ENCODE measurements around the gene COPS6. TPM values are rescaled to one million over a fixed set of nuclear protein-coding genes. Genes with fewer than 3 reads are reported as not detected.

The COPS6 gene
- total RNA-seq, 1 experiment from 2014 or later: 182 TPM

DNA sequence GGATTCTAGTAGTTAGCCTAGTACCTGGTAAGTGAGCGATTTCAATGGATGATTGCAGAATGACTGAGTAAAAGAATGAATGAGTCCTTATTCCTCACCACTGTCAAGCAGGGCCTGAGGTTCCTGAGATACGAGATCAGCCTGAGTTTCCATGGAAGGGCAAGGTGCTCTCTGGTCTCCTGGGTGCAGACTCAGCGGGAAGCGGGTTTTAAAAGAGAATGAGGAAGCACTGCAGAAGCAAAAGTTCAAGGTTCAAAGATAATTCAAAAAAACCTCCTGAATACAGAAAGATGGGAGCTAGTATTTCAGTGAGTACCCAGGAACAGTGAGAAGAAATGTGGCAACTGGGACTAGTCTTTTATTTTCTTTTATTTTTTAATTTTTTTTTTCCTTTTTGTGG is 11.6 kb upstream of the COPS6 start:
- POLR2A ChIA-PET: interaction anchor here (0.5 to 0.6 kb wide), 2 partner anchors 82 to 204 kb away, joined by 3 to 6 read pairs; no protein-coding TSS in a partner anchor
- intact Hi-C loops (cut with micrococcal nuclease; ENCODE audit: unreplicated experiment): no loop called here
- in situ Hi-C loops (cut with HindIII; ENCODE audit: low pct_unique_long_range_greater_than_20kb, low sequenced_read_pairs): no loop called here

DNA sequence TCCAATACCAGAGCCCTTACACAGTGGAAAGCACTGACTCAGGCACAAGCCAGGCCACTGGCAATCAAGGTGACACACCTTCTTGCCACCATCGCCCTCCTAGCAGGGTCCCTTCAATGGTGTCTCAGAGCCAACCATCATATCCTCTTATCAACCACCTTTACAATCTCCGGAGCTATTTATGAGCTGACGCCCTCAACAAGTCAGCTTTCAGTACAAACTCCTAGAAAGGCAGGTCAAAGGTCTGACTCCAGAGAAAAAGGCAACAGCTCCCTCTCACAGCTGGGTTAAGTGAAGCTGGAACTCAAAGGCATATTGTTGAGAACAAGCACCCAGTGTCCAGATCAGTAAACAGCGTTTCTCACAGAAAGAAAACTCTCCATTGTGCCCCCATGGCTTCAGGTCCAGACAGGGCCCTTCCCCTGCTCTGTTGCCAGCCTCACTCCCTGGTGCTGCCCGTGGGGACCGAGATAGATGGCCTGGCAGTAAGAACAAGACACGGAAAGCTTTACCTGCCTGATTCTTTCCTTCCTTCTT is 9.7 kb upstream of the COPS6 start:
- Histone ChIP-seq H3K4me1 (ENCODE audit: control insufficient read depth, insufficient read depth, low read length) (peaks cover 6% of the 10 kb centered on the region), H3K36me3 (ENCODE audit: control insufficient read depth, insufficient read depth, low read length) (peaks cover 12% of the 10 kb centered on the region), H3K27me3 (ENCODE audit: control insufficient read depth, insufficient read depth, low read length) (no peaks in the 10 kb centered on the region), H3K27ac (ENCODE audit: low read length) (peak overlapping the region; percentile 25; the same call in 1 of the 2 replicates), H3K4me3 (ENCODE audit: low read depth in 2 of 2, low read length in 2 of 2) (no peak overlapping the region), H3K9me3 (ENCODE audit: control insufficient read depth, insufficient read depth, low read depth, low read length) (peaks cover 24% of the 10 kb centered on the region; the same call in 1 of the 2 replicates)
- ChIA-PET POLR2A (no interaction called here), CTCF (no interaction called here)
- in situ Hi-C loops (cut with HindIII; ENCODE audit: low pct_unique_long_range_greater_than_20kb, low sequenced_read_pairs): no loop called here
- TF ChIP-seq POLR2AphosphoS5 (IDR thresholded peaks at IDR 0.05; ENCODE audit: low read depth, low read length): no peak
- TF ChIP-seq, protein P1, sequence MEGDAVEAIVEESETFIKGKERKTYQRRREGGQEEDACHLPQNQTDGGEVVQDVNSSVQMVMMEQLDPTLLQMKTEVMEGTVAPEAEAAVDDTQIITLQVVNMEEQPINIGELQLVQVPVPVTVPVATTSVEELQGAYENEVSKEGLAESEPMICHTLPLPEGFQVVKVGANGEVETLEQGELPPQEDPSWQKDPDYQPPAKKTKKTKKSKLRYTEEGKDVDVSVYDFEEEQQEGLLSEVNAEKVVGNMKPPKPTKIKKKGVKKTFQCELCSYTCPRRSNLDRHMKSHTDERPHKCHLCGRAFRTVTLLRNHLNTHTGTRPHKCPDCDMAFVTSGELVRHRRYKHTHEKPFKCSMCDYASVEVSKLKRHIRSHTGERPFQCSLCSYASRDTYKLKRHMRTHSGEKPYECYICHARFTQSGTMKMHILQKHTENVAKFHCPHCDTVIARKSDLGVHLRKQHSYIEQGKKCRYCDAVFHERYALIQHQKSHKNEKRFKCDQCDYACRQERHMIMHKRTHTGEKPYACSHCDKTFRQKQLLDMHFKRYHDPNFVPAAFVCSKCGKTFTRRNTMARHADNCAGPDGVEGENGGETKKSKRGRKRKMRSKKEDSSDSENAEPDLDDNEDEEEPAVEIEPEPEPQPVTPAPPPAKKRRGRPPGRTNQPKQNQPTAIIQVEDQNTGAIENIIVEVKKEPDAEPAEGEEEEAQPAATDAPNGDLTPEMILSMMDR (IDR thresholded peaks at IDR 0.05): no peak
- TF ChIP-seq, protein P2, sequence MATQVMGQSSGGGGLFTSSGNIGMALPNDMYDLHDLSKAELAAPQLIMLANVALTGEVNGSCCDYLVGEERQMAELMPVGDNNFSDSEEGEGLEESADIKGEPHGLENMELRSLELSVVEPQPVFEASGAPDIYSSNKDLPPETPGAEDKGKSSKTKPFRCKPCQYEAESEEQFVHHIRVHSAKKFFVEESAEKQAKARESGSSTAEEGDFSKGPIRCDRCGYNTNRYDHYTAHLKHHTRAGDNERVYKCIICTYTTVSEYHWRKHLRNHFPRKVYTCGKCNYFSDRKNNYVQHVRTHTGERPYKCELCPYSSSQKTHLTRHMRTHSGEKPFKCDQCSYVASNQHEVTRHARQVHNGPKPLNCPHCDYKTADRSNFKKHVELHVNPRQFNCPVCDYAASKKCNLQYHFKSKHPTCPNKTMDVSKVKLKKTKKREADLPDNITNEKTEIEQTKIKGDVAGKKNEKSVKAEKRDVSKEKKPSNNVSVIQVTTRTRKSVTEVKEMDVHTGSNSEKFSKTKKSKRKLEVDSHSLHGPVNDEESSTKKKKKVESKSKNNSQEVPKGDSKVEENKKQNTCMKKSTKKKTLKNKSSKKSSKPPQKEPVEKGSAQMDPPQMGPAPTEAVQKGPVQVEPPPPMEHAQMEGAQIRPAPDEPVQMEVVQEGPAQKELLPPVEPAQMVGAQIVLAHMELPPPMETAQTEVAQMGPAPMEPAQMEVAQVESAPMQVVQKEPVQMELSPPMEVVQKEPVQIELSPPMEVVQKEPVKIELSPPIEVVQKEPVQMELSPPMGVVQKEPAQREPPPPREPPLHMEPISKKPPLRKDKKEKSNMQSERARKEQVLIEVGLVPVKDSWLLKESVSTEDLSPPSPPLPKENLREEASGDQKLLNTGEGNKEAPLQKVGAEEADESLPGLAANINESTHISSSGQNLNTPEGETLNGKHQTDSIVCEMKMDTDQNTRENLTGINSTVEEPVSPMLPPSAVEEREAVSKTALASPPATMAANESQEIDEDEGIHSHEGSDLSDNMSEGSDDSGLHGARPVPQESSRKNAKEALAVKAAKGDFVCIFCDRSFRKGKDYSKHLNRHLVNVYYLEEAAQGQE (IDR thresholded peaks at IDR 0.05; ENCODE audit: insufficient read depth in 1 of 2, low read depth in 2 of 2, low read length in 1 of 2): no peak
- TF ChIP-seq TCF7L2 (IDR thresholded peaks at IDR 0.05; ENCODE audit: low read depth, low read length): no peak
- no peak for TF ChIP-seq SIN3A (IDR thresholded peaks at IDR 0.05; ENCODE audit: borderline replicate concordance, insufficient read depth, low read depth, low read length)
- no TSS peak for BruUV-seq (replicated peaks)
- intact Hi-C loops (cut with micrococcal nuclease; ENCODE audit: unreplicated experiment): no loop called here
- no peak for DNase-seq (ENCODE audit: low read depth, low spot score)
- ATAC-seq: no peak

More for the DNA sequence above, 11.6 kb upstream of the COPS6 start:
- Histone ChIP-seq H3K4me1 (ENCODE audit: control insufficient read depth, insufficient read depth, low read length) (no peaks in the 10 kb centered on the region), H3K27ac (ENCODE audit: low read length) (no peak overlapping the region), H3K9me3 (ENCODE audit: control insufficient read depth, insufficient read depth, low read depth, low read length) (peaks cover 37% of the 10 kb centered on the region), H3K4me3 (ENCODE audit: low read depth in 2 of 2, low read length in 2 of 2) (no peak overlapping the region), H3K27me3 (ENCODE audit: control insufficient read depth, insufficient read depth, low read length) (no peaks in the 10 kb centered on the region), H3K36me3 (ENCODE audit: control insufficient read depth, insufficient read depth, low read length) (peaks cover 12% of the 10 kb centered on the region)
- CTCF ChIA-PET: no interaction called here
- ATAC-seq (no peak), DNase-seq (ENCODE audit: low read depth, low spot score) (no peak)
- BruUV-seq (replicated peaks): no TSS peak
- TF ChIP-seq SIN3A (IDR thresholded peaks at IDR 0.05; ENCODE audit: borderline replicate concordance, insufficient read depth, low read depth, low read length) (no peak), POLR2AphosphoS5 (IDR thresholded peaks at IDR 0.05; ENCODE audit: low read depth, low read length) (no peak)
- TF ChIP-seq, protein P1 (IDR thresholded peaks at IDR 0.05): no peak
